Brain microvascular endothelial cell (primary cell): ENCODE measurements around the gene GORAB.

Experiments used
- DNase-seq: peaks from one replicate; pipeline ENCODE4 v3.0.0-alpha.2; 2020
- H3K27ac ChIP-seq: fragments of 250-450 bp; sonication (Bioruptor Pico); 2 replicates; pipeline ENCODE4 v1.5.1; 2020; ENCODE audit warnings: mild to moderate bottlenecking, moderate library complexity
- H3K27me3 ChIP-seq: fragments of 250-450 bp; sonication (Bioruptor Pico); replicated peaks from 2 replicates; pipeline ENCODE4 v1.5.1; 2020; ENCODE audit warnings: mild to moderate bottlenecking
- H3K36me3 ChIP-seq: fragments of 250-450 bp; sonication (Bioruptor Pico); replicated peaks from 2 replicates; pipeline ENCODE4 v1.5.1; 2020; ENCODE audit warnings: mild to moderate bottlenecking
- H3K4me3 ChIP-seq: 2 replicates; pipeline ENCODE4 v1.5.1; 2011; ENCODE audit warnings: low read depth, mild to moderate bottlenecking, control low read depth, low read length, moderate library complexity
- in situ Hi-C: cut with HindIII; loops from 2 replicates; pipeline ENCODE4 v1.10.0; 2017; ENCODE audit warnings: low sequenced_read_pairs, low pct_ligation_motif_present
- TF ChIP-seq, protein P1 (sequence below): IDR thresholded peaks from 2 replicates; pipeline ENCODE4 v1.5.1; 2011; ENCODE audit warnings: low read depth, mild to moderate bottlenecking, moderate library complexity, low read length, control low read depth, inconsistent platforms; ENCODE audit errors: missing control alignments

Gene GORAB

DNA sequence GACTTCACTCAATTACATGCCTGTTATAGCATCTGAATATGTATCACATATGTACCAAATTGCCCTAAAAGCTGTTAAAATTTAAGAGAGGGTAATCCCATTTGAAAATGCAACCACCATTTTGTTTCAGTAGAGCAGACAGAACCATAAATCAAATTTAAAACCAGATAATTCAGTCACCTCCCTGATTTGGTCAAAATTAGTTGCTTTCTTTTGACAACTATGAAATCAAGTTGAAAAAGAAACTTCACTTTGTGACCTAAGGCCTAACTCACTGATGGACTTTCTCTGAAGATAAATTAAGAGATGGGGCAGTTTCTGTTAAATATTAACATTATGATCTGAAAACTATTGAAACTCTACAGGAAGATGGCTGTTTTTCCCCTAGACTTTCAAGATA, 6.7 kb downstream of the GORAB start:
- no peak overlapping the region for H3K4me3 ChIP-seq
- H3K36me3 ChIP-seq: peaks cover 16% of the 10 kb centered on the region
- DNase-seq: no peak
- H3K27ac ChIP-seq: peak overlapping the region; percentile 21
- in situ Hi-C loops: no loop called here
- H3K27me3 ChIP-seq: no peaks in the 10 kb centered on the region
- TF ChIP-seq, protein P1, sequence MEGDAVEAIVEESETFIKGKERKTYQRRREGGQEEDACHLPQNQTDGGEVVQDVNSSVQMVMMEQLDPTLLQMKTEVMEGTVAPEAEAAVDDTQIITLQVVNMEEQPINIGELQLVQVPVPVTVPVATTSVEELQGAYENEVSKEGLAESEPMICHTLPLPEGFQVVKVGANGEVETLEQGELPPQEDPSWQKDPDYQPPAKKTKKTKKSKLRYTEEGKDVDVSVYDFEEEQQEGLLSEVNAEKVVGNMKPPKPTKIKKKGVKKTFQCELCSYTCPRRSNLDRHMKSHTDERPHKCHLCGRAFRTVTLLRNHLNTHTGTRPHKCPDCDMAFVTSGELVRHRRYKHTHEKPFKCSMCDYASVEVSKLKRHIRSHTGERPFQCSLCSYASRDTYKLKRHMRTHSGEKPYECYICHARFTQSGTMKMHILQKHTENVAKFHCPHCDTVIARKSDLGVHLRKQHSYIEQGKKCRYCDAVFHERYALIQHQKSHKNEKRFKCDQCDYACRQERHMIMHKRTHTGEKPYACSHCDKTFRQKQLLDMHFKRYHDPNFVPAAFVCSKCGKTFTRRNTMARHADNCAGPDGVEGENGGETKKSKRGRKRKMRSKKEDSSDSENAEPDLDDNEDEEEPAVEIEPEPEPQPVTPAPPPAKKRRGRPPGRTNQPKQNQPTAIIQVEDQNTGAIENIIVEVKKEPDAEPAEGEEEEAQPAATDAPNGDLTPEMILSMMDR: no peak

DNA sequence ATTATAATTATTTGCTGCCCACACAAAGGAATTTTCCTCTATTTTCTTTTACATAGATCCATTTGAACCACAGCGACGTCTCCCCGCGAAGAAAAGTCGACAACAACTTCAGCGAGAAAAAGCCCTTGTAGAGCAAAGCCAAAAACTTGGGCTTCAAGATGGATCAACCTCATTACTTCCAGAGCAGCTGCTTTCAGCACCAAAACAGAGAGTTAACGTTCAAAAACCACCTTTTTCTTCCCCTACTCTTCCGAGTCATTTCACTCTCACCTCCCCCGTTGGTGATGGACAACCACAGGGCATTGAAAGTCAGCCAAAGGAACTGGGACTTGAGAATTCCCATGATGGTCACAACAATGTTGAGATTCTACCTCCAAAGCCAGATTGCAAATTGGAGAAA, 7.2 kb downstream of the GORAB start:
- Histone ChIP-seq H3K27me3 (no peaks in the 10 kb centered on the region), H3K27ac (no peak overlapping the region), H3K36me3 (peaks cover 16% of the 10 kb centered on the region), H3K4me3 (no peak overlapping the region)
- no peak for DNase-seq
- in situ Hi-C loops: no loop called here
- TF ChIP-seq, protein P1: no peak

DNA sequence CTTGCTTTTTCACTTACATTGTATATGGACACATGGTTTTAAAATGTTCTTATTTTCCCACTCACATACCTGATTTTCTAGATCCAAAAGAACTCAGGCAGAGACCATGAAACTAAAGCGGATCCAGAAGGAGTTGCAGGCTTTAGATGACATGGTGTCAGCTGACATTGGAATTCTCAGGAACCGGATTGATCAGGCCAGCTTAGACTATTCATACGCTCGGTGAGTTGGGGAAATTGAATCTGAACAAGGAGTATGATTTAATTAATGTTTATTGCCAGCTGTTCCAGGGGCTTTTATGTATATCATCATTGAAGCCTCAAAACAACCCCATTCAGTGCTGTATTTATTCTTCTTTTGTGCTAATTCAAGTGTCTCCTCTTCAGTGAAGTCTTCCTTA, 12.7 kb downstream of the GORAB start:
- TF ChIP-seq, protein P1: no peak
- H3K4me3 ChIP-seq: no peak overlapping the region
- DNase-seq: no peak
- peaks cover 42% of the 10 kb centered on the region for H3K36me3 ChIP-seq
- no peaks in the 10 kb centered on the region for H3K27me3 ChIP-seq
- in situ Hi-C loops: no loop called here
- peak overlapping the region; percentile 52 for H3K27ac ChIP-seq

DNA sequence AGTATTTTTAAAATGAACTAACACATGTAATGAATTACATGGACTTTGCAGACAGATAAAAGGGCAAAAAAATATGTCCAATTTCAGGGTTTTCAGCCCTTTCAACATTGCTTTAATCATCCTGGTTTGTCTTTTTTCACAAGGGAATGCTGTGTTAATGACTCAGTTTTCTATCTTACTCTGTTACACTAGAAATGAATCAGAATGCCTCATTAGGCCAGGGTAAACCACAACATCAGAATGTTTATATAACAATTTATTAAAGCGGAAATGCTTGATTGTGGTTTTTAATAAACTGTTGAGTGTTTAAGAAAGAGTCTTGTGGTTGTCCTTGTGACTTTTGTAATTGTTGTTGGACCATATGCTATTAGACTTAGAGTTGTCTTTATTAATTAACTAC, 13.5 kb downstream of the GORAB start:
- DNase-seq: peak; percentile 16

DNA sequence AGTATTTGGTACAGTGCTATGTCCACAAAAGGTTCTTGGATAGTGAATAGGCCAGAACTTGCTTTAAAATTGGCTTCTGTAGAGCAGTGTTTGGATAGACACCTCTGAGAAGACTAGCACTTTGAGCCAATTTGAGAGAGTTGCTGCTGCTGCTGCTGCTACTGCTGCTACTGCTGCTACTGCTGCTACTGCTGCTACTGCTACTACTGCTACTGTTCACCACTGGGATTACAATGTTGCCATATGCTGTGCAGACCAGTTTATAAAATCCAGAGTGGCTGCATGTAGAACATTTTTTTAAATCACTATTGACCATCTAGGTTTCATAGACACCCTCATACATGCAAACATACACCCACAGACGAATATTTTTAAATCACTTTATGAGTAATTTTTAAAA, 15.3 kb downstream of the GORAB start:
- H3K27me3 ChIP-seq: no peaks in the 10 kb centered on the region
- H3K4me3 ChIP-seq: no peak overlapping the region
- in situ Hi-C loops: no loop called here
- H3K27ac ChIP-seq: no peak overlapping the region
- TF ChIP-seq, protein P1: no peak
- DNase-seq: no peak
- peaks cover 53% of the 10 kb centered on the region for H3K36me3 ChIP-seq

More for the DNA sequence above, 13.5 kb downstream of the GORAB start:
- TF ChIP-seq, protein P1: no peak
- in situ Hi-C loops: no loop called here
- Histone ChIP-seq H3K27ac (peak overlapping the region; percentile 52), H3K36me3 (peaks cover 47% of the 10 kb centered on the region), H3K4me3 (no peak overlapping the region), H3K27me3 (no peaks in the 10 kb centered on the region)

DNA sequence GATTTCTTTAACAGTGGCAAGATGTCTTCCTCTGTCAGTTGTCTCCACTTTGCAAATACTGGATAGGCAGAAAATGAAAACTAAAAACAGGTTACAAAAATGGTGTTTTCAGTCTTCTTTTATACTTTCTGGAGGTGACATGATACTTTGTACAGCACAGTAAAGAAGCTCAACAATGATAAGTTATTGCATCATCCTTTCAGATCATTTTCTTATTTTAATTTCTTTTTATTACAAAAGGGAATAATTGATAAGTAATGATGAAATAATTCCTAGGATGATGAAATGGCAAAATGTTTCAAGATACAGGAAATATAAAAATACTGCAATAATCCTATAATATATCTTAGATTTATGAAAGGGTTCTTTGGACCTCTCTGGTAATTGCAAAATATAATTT, 16.5 kb downstream of the GORAB start:
- H3K27me3 ChIP-seq: no peaks in the 10 kb centered on the region
- DNase-seq: no peak
- TF ChIP-seq, protein P1: no peak
- H3K36me3 ChIP-seq: peaks cover 48% of the 10 kb centered on the region
- no peak overlapping the region for H3K27ac ChIP-seq
- in situ Hi-C loops: no loop called here
- H3K4me3 ChIP-seq: no peak overlapping the region
